GM23248 (cell line): ENCODE results near the gene STK11IP. TPM values are rescaled to one million over a fixed set of nuclear protein-coding genes. Genes with fewer than 3 reads are reported as not detected.

Experiments
- DNase-seq: peaks from one replicate; pipeline ENCODE4 v3.0.0-alpha.2; 2015
- H2AFZ ChIP-seq: fragments of 200-600 bp; sonication (generic); 2 replicates; pipeline ENCODE4 v1.6.1; 2016; ENCODE audit warnings: antibody characterized with exemption
- H3F3A ChIP-seq: fragments of 200-600 bp; sonication (generic); 2 replicates; pipeline ENCODE4 v1.6.1; 2016; ENCODE audit warnings: mild to moderate bottlenecking, antibody characterized with exemption, mixed run types; ENCODE audit not compliant: insufficient read depth
- H3K27ac ChIP-seq: fragments of 200-600 bp; sonication (generic); 2 replicates; pipeline ENCODE4 v1.5.1; 2016; ENCODE audit warnings: mild to moderate bottlenecking
- H3K27me3 ChIP-seq: fragments of 200-600 bp; sonication (generic); replicated peaks from 2 replicates; pipeline ENCODE4 v1.6.1; 2016; ENCODE audit warnings: mild to moderate bottlenecking; ENCODE audit not compliant: insufficient read depth
- H3K36me3 ChIP-seq: fragments of 200-600 bp; sonication (generic); 2 replicates; pipeline ENCODE4 v1.6.1; 2016; ENCODE audit warnings: low read depth, mild to moderate bottlenecking
- H3K4me1 ChIP-seq: fragments of 200-600 bp; sonication (generic); 2 replicates; pipeline ENCODE4 v1.6.1; 2016; ENCODE audit warnings: mild to moderate bottlenecking; ENCODE audit not compliant: insufficient read depth
- H3K4me2 ChIP-seq: fragments of 200-600 bp; sonication (generic); one replicate; pipeline ENCODE4 v1.6.1; 2016; ENCODE audit warnings: mild to moderate bottlenecking; ENCODE audit not compliant: unreplicated experiment
- H3K4me3 ChIP-seq: fragments of 200-600 bp; sonication (generic); 2 replicates; pipeline ENCODE4 v1.5.1; 2016; ENCODE audit warnings: mild to moderate bottlenecking
- H3K79me2 ChIP-seq: fragments of 200-600 bp; sonication (generic); 2 replicates; pipeline ENCODE4 v1.6.1; 2016; ENCODE audit warnings: mild to moderate bottlenecking; ENCODE audit not compliant: insufficient read depth
- H3K9ac ChIP-seq: fragments of 200-600 bp; sonication (generic); 2 replicates; pipeline ENCODE4 v1.6.1; 2016; ENCODE audit warnings: mild to moderate bottlenecking
- H3K9me2 ChIP-seq: fragments of 200-600 bp; sonication (generic); 2 replicates; pipeline ENCODE4 v1.6.1; 2016; ENCODE audit warnings: mixed run types, mild to moderate bottlenecking, moderate library complexity; ENCODE audit not compliant: insufficient read depth
- H3K9me3 ChIP-seq: fragments of 200-600 bp; sonication (generic); one replicate; pipeline ENCODE4 v1.6.1; 2017; ENCODE audit warnings: low read depth
- H4K20me1 ChIP-seq: fragments of 200-600 bp; sonication (generic); 2 replicates; pipeline ENCODE4 v1.6.0; 2016; ENCODE audit not compliant: insufficient read depth
- EZH2 ChIP-seq: fragments of 200-600 bp; sonication (generic); IDR thresholded peaks from 2 replicates; pipeline ENCODE4 v1.6.1; 2018; ENCODE audit warnings: antibody characterized with exemption, mild to moderate bottlenecking; ENCODE audit not compliant: insufficient read depth, poor library complexity, severe bottlenecking
- EZH2phosphoT487 ChIP-seq: fragments of 200-600 bp; sonication (generic); IDR thresholded peaks from 2 replicates; pipeline ENCODE4 v1.6.1; 2018; ENCODE audit warnings: antibody characterized with exemption, moderate library complexity, mild to moderate bottlenecking, low read depth; ENCODE audit not compliant: insufficient read depth
- WGBS, 2 experiments: methylation state at CpG; one replicate each; pipeline ENCODE4 v1.1.6; 2015 to 2017; ENCODE audit warnings: low lambda C conversion rate in 2 of 2, low coverage in 1 of 2; ENCODE audit errors: missing lambda C conversion rate in 2 of 2; 5-methylcytosine and 5-hydroxymethylcytosine counted together
- in situ Hi-C: fragments of 300-500 bp; cut with MboI; formaldehyde crosslinking; loops from 2 replicates; pipeline ENCODE4 v1.15.0; 2020
- polyA plus RNA-seq: library from polyadenylated mRNA; unstranded; fragments of >200 nt; fragmentation: Nextera tagmentation; extraction: Ambion mirVana; gene quantifications from 2 replicates; pipeline ENCODE4 v1.2.1, GENCODE V29; 2016
- total RNA-seq: library from RNA; depleted of rRNA; stranded (reverse); fragments of >200 nt; shearing (Covaris generic); gene quantifications from 2 replicates; pipeline ENCODE4 v1.2.3, GENCODE V29; 2014

The STK11IP gene
- total and polyA plus RNA-seq, 2 experiments from 2014 or later: 7.3 to 10.5 TPM

DNA sequence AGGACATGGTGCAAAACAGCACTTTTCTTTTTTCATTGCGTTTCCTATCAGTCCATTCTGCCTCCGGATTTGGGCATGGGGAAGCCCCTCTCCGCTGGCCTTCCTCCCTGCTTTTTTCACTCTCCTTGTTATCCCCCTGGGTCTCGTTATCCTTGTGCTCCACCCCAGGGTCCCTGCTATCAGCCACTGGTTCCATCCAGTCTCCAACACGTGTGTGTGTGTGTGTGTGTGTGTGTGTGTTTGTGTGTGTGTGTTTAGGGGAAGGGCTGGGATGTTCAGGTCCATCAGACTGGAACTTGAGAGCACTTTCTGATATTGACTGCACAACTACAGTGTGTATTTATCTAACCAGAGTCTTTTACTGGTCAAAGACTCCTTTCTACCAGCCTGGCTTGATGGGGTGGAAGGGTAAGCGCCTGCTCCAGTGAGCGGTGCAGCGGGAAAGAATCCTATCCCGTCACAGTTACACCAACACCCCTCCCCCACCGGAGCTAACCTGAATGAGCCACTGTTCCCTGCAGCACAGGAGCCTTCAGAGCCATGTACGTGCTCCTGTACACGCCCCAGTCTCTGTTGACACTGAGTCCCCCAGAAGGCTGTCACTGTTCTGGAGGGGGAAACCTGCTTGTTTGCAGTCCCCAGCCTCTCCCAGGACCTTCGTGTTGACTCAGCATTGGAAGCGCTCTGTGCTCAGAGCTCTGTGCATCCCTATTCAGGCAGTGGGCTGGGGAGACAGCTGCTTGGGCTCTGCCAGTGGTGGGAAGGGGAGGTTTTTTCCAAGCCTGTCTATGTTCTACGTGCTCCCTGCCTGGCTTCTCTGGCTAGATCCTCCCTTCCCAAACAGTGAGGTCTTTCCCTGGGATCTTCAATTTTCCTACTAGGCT, 20.9 kb upstream of the STK11IP start:
- H4K20me1 ChIP-seq: no peaks in the 10 kb centered on the region
- no peaks in the 10 kb centered on the region for H3F3A ChIP-seq
- peak; percentile 41 for DNase-seq
- H3K9me2 ChIP-seq: no peaks in the 10 kb centered on the region
- no peaks in the 10 kb centered on the region for H3K27me3 ChIP-seq
- no peak overlapping the region for H3K4me3 ChIP-seq
- H3K9me3 ChIP-seq: no peaks in the 10 kb centered on the region
- no peak overlapping the region for H3K27ac ChIP-seq
- TF ChIP-seq EZH2phosphoT487 (no peak), EZH2 (no peak)
- H3K4me2 ChIP-seq: no peak overlapping the region
- no peaks in the 10 kb centered on the region for H3K79me2 ChIP-seq
- no peak overlapping the region for H2AFZ ChIP-seq
- WGBS, 2 experiments: 10 to 11% methylated on average over 15 of the region's 15 CpGs
- H3K9ac ChIP-seq: no peak overlapping the region
- H3K4me1 ChIP-seq: no peaks in the 10 kb centered on the region
- no peaks in the 10 kb centered on the region for H3K36me3 ChIP-seq
- in situ Hi-C loops: no loop called here

DNA sequence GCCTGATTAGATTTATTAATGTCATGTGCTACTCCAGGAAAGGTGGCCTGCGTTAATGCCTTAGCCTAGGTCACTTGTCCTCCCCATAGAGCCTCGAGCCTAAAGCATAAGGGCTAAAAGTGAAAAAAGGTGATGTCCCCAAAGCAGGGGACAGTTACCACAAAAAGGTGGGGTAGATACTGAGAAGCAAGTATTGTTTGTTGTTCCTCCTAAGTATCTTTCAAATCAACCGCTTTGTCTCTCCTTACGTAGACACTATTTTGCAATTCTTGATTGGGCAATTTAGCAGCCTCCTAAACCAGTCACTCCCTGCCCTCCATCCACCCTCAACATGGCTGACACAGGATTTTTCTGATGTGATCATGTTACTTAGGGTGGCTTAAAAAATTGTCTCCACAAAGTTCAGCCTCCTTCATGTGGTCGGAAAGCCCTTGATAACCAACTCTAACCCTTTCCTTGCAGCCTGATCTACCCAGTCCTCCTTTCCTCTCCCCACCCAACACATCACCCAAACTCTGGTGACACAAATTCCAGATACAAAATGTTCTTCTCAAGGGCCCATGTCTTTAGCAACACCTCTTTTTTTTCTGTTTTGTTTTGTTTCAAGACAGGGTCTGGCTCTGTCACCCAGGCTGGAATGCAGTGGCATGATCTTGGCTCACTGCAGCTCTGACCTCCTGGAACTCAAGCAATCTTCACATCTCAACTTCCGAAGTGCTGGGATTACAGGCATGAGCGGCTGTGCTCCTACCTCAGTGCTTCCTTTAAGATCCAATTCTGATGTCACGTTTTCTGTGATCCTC, 18.6 kb upstream of the STK11IP start:
- Histone ChIP-seq H3K9me3 (no peaks in the 10 kb centered on the region), H3K36me3 (no peaks in the 10 kb centered on the region), H3K79me2 (no peaks in the 10 kb centered on the region), H3K9me2 (no peaks in the 10 kb centered on the region), H2AFZ (no peak overlapping the region), H3K27ac (no peak overlapping the region), H3K9ac (no peak overlapping the region), H3K27me3 (no peaks in the 10 kb centered on the region), H3K4me2 (no peak overlapping the region), H3K4me3 (no peak overlapping the region), H3K4me1 (no peaks in the 10 kb centered on the region), H3F3A (no peaks in the 10 kb centered on the region), H4K20me1 (no peaks in the 10 kb centered on the region)
- peak; percentile 48 for DNase-seq
- in situ Hi-C loops: no loop called here
- 67 to 70% methylated on average over 8 of the region's 8 CpGs for WGBS, 2 experiments
- TF ChIP-seq EZH2phosphoT487: no peak
- TF ChIP-seq EZH2: no peak

DNA sequence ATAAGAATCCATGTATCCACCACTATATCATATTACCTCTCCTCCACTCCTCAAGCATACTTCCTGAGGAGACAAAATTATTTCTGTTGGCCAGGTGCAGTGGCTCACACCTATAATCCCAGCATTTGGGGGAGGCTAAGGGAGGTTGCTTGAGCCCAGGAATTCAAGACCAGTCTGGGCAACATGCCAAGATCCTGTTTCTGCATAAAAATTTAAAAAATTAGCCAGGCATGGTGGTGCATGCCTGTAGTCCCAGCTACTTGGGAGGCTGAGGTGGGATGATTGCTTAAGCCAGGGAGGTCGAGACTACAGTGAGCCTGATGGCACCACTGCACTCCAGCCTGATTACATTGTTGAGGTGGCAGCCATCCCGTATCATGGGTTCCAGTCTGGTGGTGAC, 16.3 kb upstream of the STK11IP start:
- Histone ChIP-seq H3F3A (no peaks in the 10 kb centered on the region), H2AFZ (no peak overlapping the region), H3K4me1 (no peaks in the 10 kb centered on the region), H3K9ac (no peak overlapping the region), H3K36me3 (no peaks in the 10 kb centered on the region), H3K9me2 (no peaks in the 10 kb centered on the region), H3K4me3 (no peak overlapping the region), H4K20me1 (no peaks in the 10 kb centered on the region), H3K4me2 (no peak overlapping the region), H3K79me2 (no peaks in the 10 kb centered on the region), H3K27ac (no peak overlapping the region), H3K9me3 (no peaks in the 10 kb centered on the region), H3K27me3 (no peaks in the 10 kb centered on the region)
- WGBS, 2 experiments: 37 to 42% methylated on average over 2 of the region's 2 CpGs
- TF ChIP-seq EZH2: no peak
- TF ChIP-seq EZH2phosphoT487: no peak
- no peak for DNase-seq
- in situ Hi-C loops: no loop called here

DNA sequence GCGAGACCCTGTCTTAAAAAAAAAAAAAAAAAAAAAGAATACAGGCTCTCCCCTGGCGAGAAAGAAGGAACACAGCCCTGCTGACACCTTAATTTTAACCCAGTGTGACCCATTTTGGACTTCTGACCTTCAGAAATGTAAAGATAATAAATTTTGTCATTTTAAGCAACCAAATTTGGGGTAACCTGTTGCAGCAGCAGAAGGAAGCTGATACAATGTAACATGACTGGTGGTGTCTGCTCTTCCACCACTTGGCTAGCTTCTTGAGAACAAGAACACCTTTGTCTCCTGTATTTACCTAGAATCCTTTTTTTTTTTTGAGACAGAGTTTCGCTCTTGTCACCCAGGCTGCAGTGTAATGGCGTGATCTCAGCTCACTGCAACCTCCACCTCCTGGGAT, 6.6 kb upstream of the STK11IP start:
- no peaks in the 10 kb centered on the region for H3K9me3 ChIP-seq
- WGBS, 2 experiments: 40 to 53% methylated on average over 4 of the region's 4 CpGs
- H3K4me2 ChIP-seq: no peak overlapping the region
- H3K9me2 ChIP-seq: no peaks in the 10 kb centered on the region
- no peaks in the 10 kb centered on the region for H3K4me1 ChIP-seq
- no peaks in the 10 kb centered on the region for H4K20me1 ChIP-seq
- H2AFZ ChIP-seq: no peak overlapping the region
- H3K27me3 ChIP-seq: no peaks in the 10 kb centered on the region
- no peak overlapping the region for H3K4me3 ChIP-seq
- TF ChIP-seq EZH2phosphoT487: no peak
- TF ChIP-seq EZH2: no peak
- no peaks in the 10 kb centered on the region for H3K36me3 ChIP-seq
- DNase-seq: no peak
- no peak overlapping the region for H3K27ac ChIP-seq
- in situ Hi-C loops: no loop called here
- no peak overlapping the region for H3K9ac ChIP-seq
- no peaks in the 10 kb centered on the region for H3K79me2 ChIP-seq
- peaks cover 3% of the 10 kb centered on the region; the same call in 1 of the 2 replicates for H3F3A ChIP-seq
